NK-92 treated with Interleukin-12 subunit alpha and Interleukin-12 subunit beta, amount 100 ng/mL, for 24 hours (cell line): Measurements from ENCODE around the gene PPP2R5C.

ENCODE experiments used
- DNase-seq: peaks from one replicate; lab custom pipeline; 2025; lab: John Stamatoyannopoulos, UW

PPP2R5C gene

GRCh38 chr14:101814934-101815333, 53.4 kb downstream of the PPP2R5C start:
- no peak for DNase-seq

- no peak for DNase-seq
Observed at GRCh38 chr14:101815994-101816393, 54.5 kb downstream of the PPP2R5C start.

- DNase-seq: no peak
Observed at GRCh38 chr14:101817501-101818001, 56.0 kb downstream of the PPP2R5C start.

GRCh38 chr14:101819251-101819990, 57.9 kb downstream of the PPP2R5C start:
- DNase-seq: no peak

- no peak for DNase-seq
Observed at GRCh38 chr14:101820283-101820798, 58.8 kb downstream of the PPP2R5C start.

- DNase-seq: no peak
Observed at GRCh38 chr14:101821528-101821927, 60.0 kb downstream of the PPP2R5C start.

GRCh38 chr14:101823066-101823465, 61.6 kb downstream of the PPP2R5C start:
- no peak for DNase-seq

GRCh38 chr14:101823511-101824120, 62.1 kb downstream of the PPP2R5C start:
- no peak for DNase-seq

GRCh38 chr14:101824339-101824727, 62.8 kb downstream of the PPP2R5C start:
- no peak for DNase-seq

- no peak for DNase-seq
Observed at GRCh38 chr14:101825797-101826196, 64.3 kb downstream of the PPP2R5C start.

GRCh38 chr14:101826351-101826750, 64.8 kb downstream of the PPP2R5C start:
- no peak for DNase-seq

GRCh38 chr14:101827286-101827685, 65.8 kb downstream of the PPP2R5C start:
- no peak for DNase-seq

- DNase-seq: no peak
Observed at GRCh38 chr14:101828046-101828445, 66.5 kb downstream of the PPP2R5C start.

- DNase-seq: no peak
Observed at GRCh38 chr14:101830271-101830670, 68.8 kb downstream of the PPP2R5C start.

GRCh38 chr14:101833045-101833444, 71.5 kb downstream of the PPP2R5C start:
- no peak for DNase-seq

GRCh38 chr14:101834397-101834796, 72.9 kb downstream of the PPP2R5C start:
- DNase-seq: no peak

- DNase-seq: no peak
Observed at GRCh38 chr14:101834800-101835547, 73.5 kb downstream of the PPP2R5C start.

GRCh38 chr14:101835566-101835965, 74.1 kb downstream of the PPP2R5C start:
- no peak for DNase-seq

- no peak for DNase-seq
Observed at GRCh38 chr14:101836135-101836534, 74.6 kb downstream of the PPP2R5C start.

- DNase-seq: no peak
Observed at GRCh38 chr14:101838476-101838875, 77.0 kb downstream of the PPP2R5C start.

- no peak for DNase-seq
Observed at GRCh38 chr14:101839236-101839635, 77.7 kb downstream of the PPP2R5C start.

- DNase-seq: no peak
Observed at GRCh38 chr14:101839661-101840060, 78.2 kb downstream of the PPP2R5C start.
